Lung microvascular endothelial cell (primary cell): ENCODE measurements around the gene NGEF. TPM values are rescaled to one million over a fixed set of nuclear protein-coding genes. Genes with fewer than 3 reads are reported as not detected.

Experiments used
- DNase-seq, 2 donors: peaks; one replicate each; pipeline versions ENCODE4 v3.0.0 to v3.0.0-alpha.2; 2010; ENCODE audit warnings: low read depth in 2 of 2
- total RNA-seq: library from RNA; depleted of rRNA; stranded (reverse); fragments of >200 nt; gene quantifications from 2 replicates; pipeline ENCODE4 v1.2.1, GENCODE V29; 2014

NGEF gene
- total RNA-seq, 1 donor from 2014 or later = not detected

DNA sequence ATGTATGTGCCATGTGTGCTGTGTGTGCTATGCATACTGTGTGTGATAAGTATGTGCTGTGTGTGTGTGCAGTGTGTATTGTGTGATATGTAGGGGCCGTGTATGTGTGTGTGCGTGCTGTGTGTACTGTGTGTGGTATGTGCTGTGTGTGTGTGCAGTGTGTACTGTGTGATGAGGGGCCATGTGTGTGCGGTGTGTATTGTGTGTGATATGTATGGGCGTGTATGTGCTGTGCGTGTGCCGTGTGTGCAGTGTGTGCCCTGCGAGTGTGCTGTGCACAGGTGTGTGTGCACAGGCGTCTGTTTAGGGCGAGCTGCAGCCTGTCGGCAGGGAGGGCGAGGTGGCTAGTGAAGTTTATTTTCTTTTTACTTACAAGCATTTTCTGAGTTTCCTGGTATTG is 126.9 kb downstream of the NGEF start:
- DNase-seq = no peak

DNA sequence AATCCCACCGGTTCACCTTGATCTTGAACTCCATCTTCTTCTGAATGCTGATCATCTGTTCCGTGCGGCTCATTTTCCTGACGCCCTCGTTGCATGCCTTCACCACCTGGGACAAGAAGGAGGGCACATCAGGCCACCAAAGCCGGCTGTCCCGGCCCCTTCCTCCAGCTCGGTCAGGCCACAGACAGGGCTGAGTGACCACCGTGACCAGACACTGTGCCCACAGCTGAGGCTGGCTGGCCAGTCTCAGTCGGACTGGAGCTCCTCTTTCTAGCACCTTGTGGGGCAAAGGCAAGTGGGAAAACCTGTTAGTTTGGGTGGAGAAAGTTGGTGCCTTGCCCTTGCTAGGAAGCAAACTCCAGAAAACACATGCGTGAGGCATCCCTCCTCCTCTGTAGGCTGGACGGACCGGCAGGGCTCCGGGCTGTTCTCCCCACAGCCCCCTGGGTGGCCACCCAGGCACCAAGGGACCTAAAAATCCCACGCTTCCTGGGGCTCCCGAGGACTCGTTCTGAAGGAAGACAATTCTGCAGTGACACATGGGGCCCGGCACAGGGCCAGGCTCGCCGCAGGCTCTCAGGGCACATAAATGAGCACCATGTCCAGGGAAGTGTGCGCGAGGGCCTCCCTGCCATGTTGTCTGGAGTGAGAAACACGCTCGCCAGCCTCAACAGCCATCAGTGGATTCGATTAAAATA is 127.6 kb downstream of the NGEF start:
- DNase-seq = no peak

- no peak for DNase-seq
Observed at GRCh38 chr2:232884549-232885263, 128.3 kb downstream of the NGEF start.

GRCh38 chr2:232884001-232884421 is 129.0 kb downstream of the NGEF start:
- DNase-seq = no peak

DNA sequence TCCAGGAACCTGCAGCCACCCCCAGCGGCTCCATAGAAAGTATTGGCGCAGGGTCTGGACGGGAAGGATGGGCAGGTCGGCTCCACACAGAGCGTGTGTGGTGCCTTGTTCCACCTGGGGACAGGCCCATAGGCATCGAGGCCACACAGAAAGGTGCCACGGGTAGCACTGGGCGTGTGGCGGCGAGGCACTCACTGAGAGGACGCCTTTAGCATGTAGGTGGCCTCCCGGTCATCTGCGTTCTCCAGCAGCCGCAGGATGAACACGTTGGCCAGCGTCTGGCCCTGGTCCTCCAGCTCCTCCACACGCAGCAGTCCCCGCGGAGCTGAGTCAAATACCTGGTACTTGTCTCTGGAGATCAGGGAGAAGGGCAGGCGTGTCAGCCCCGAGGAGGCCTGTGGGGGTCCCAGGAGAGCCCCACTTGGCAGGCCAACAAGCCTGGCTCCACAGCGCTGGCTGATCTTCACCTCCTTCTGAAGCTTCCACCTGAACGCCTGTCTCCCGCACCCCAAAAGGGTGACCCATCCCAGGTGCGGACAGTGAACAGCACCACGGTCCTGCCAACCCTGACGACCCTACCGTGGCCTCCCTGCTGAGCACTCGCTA is 129.8 kb downstream of the NGEF start:
- no peak for DNase-seq

GRCh38 chr2:232882505-232883115 is 130.4 kb downstream of the NGEF start:
- DNase-seq = no peak

DNA sequence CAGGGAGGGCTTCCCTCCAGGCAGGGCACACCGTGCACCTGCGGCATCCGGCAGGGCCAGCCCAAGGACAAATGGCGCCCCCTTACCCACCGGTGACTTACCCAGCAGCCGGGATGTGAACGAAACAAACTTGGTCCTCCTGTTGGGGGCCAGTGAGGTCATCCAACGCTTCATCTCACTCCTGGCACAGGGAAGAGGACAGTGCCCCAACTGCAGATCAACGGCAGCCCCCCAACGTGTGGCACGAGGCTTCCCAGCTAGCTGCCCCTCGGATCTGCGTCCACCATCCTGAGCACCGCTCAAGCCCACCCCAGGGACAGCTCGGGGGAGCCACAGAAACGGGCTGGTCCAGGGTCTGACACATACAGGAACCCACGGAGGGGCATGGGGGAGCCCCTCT is 131.0 kb downstream of the NGEF start:
- DNase-seq = no peak

GRCh38 chr2:232880764-232881351 is 132.2 kb downstream of the NGEF start:
- no peak for DNase-seq

DNA sequence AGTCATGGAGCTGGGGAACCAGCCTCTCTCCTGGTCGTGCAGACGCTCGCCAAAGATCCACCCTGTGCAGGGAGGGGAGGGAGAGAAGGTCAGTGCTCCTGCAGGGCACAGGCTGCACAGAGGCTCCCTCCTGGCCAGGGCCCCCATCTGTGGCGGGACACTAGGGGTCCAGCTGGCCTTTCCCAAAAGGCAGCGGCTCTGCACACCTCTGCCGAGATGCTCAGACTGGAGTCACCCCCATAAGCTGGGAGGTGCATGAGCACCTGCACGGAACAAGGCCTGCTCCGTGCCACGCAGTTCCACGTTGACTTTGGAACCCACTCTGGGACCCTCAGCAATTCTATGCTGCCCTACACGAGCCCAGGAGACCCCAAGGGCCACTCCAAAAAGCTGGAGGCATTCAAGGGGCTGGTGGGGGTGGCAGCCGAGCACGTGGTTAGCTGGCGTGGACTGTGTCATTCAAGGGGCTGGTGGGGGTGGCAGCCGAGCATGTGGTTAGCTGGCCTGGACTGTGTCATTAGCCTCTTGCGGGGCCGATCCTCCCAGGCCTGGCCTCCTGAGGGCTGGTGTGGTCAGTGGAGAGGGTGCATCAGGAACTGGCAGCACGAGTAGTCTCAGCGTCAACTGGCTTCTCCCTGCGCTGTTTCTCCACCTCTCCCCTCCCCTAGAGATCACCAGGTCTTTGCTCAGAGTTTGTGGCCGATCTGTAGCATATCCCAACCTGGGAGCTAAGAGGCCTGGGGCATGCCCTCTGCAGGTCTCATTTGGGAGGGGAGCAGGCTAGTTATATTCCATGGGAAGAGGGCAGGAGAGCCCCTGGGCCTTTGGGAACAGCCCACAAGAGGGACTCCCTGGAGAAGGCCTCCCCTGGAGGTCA is 133.2 kb downstream of the NGEF start:
- no peak for DNase-seq

DNA sequence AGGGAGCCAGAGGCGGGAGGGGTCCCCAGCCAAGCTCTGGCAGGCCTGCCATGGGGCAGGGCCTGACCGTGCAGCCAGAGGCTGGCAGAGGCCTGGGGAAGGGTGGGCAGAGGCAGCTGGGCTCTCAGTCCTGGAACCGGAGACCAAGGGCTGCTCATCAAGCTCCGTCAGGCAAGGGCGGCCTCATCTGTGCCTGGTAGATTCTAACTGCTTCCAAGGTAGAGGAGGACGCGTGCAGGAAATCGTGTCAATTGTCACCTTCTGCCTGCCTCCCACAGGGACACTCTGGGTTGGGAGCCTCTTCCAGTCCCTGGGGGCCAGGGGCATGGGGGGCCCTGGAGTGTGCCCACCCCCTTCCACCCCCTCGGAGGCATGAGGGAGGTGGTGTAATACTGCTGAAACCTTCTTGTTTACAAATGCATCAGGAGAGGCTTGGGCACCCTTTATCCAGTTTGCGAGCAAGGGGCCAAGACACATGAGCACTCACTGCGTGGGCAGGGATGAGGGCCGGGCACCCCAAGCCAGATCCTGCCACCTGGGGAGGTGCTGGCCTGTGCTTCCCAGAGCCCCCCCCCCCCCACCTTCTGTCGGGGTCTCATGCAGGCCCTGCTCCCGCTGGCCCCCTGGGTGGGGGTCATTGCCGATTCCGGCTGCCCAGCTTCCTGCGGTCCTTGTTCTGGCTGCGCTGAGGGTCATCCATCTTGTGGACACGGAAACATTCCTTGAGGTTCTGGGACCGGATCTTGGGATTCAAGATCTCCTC is 134.0 kb downstream of the NGEF start:
- DNase-seq = no peak

DNA sequence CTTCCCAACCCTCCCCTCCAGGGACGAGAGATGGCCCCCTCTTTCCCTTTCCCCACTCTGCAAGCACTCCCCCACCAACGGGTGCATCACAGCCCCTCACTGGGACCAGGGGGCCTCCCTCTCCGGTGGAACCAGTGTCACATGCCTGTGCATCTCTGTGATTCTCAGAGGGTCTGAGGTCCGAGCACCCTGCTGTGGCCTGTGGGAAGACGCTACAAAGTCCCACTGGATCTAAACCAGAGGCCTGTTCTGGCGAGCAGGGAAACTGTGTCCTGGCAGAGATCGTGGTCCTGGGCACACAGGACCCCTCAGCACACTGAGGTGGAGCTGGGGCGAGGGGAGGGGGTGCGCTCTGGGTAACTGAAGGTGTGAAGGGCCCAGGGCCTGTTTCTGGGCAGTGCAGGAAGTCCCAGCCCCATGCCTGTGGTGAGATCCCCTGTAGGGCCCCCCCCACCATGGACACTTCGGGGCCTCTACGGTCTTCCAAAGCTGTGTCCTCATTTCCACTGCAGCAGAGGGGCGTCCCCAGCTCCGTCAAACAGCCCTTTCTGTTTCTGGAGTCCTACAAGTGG is 135.0 kb downstream of the NGEF start:
- DNase-seq = no peak

DNA sequence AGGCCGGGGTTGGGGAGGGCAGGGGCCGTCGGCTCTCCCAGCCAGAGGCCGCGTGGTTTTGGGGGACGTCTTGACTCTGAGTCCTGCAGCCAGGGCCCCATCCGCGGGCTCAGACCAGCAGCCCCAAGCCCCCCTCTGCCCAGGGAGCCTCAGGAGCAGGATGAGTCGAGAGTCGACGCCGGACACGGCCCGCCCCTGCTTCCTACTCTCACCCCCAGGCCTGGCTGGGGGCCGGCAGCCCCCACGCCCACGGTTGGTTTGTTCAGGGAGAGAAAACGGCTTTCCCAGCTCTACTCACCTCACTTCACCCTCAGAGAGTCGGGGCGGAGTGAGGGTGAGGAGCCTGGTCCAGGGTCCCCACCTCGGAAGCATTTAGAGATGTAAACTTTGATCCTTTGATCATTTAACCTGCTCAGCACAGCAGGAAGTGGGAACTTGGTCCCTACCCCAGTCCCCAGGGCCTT is 136.0 kb downstream of the NGEF start:
- DNase-seq = no peak

DNA sequence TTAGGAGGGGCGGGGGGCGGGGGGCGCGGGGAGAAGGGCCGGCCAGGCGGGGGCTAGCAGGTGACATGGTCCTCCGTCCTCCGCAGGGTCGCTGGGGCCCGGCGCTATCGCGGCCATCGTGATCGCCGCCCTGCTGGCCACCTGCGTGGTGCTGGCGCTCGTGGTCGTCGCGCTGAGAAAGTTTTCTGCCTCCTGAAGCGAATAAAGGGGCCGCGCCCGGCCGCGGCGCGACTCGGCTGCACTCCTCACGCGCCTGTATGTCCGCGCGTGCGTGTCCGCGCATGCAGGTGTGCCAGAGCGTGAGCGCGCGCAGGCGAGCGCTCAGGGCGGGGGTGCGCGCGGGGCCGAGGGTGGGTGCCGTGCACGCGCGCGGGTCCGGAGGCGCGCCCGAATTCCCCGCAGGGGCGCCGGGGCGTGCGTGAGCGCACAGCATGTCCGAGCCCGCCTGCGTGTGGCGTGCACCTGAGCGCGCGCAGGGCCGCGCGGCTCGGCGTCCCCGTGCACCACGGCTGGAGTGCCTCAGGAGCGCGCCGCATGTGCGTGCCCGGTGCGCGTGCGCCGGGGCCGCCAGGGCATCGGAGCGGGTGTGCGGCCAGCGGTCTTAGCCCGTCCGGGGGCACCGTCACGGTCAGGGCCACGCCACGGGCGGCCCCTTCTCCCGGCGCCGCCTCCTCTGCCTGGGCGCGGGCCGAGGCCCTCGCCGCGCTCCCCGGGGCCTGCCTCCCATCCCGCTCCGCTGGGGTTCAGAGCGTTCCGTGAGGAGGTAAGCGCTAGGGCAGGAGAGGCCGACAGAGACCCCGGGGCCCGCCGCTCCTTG is 136.7 kb downstream of the NGEF start:
- DNase-seq = peak; percentile 20 to 45

DNA sequence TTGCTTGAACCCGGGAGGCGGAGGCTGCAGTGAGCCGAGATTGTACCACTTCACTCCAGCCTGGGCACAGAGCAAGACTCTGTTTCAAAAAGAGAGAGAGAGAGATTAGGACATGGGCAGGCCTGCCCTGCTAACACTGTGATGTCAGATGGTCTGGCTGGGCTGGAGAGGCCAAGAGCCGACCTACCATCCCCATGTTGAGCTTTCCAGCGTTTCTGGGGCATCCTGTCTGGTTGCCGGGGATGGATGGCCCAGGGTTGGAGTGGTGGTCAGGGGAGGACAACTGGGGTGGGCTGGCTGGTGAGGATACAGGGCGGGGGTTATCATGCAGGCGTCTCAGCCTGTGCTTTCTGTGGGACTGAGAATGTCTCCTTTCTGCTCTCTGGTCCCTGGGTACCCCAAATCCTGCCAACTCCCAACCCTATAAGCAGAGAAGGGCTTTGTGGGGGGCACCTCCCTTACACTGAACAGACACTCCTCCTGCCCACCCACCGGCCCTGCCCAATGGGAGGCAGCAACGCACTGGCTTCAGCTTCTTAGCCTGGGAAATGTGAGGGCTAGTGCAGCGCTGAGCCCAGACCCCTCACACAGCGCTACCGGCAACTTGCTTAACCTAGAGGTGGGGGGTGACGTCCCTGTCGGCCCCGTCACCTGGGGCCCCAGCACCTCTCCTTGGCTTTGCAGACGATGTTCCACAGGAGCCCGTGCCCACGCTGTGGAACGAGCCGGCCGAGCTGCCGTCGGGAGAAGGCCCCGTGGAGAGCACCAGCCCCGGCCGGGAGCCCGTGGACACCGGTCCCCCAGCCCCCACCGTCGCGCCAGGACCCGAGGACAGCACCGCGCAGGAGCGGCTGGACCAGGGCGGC is 137.6 kb downstream of the NGEF start:
- DNase-seq = peak; percentile 13 to 43

DNA sequence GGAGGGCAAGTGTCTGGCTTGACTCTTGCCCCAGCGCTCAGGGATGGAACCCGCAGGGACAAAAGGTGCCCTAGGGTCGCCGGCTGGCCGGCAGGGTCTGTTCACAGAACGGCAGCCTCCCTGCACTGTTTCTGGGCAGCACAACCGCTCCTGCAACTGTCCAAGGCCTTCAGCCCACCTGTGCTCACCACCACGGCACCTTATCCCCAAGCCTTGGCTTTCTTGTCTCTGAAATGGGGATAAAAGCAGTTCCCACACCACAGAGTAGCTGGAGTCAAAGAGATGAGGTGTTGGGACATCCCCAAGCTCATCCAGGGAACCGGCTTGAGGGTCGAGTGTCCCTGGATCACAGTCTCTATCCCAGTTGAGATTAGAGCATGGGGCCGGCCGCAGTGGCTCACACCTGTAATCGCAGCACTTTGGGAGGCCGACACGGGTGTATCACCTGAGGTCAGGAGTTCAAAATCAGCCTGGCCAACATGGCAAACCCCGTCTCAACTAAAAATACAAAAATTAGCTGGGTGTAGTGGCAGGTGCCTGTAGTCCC is 138.3 kb downstream of the NGEF start:
- DNase-seq = no peak

- no peak for DNase-seq
Observed at GRCh38 chr2:232873909-232874641, 139.0 kb downstream of the NGEF start.
